IPS DF 19.7 (cell line): ENCODE results near the gene MYO1A.
"Not testable (repeated sequence)": the region's sequence is repeated elsewhere in the genome, so short reads cannot be mapped to it uniquely, and the experiment has no call there.

Source experiments
- DNase-seq: peaks from one replicate; pipeline ENCODE4 v3.0.0-alpha.2; 2013; ENCODE audit warnings: low read depth, low spot score

Gene MYO1A

GRCh38 chr12:57087010-57087690, 37.2 kb upstream of the MYO1A start:
- no peak for DNase-seq

- no peak for DNase-seq
Observed at GRCh38 chr12:57086493-57087009, 36.6 kb upstream of the MYO1A start.

GRCh38 chr12:57085999-57086492, 36.1 kb upstream of the MYO1A start:
- DNase-seq = no peak

GRCh38 chr12:57080855-57081254, 30.9 kb upstream of the MYO1A start:
- no peak for DNase-seq

- no peak for DNase-seq
Observed at GRCh38 chr12:57079821-57080220, 29.9 kb upstream of the MYO1A start.

- peak; percentile 100 for DNase-seq
Observed at GRCh38 chr12:57078519-57079404, 28.8 kb upstream of the MYO1A start, which contains the start of gene NEMP1. Gene NEMP1, minus strand, starts transcription at chr12:57078791. Its CDS starts 46 bp downstream, at chr12:57078745.

- DNase-seq = not testable (repeated sequence)
Observed at GRCh38 chr12:57073566-57074450, 23.9 kb upstream of the MYO1A start.

GRCh38 chr12:57072661-57073060, 22.7 kb upstream of the MYO1A start:
- DNase-seq = no peak

- no peak for DNase-seq
Observed at GRCh38 chr12:57069523-57069922, 19.6 kb upstream of the MYO1A start.

GRCh38 chr12:57066245-57066644, 16.3 kb upstream of the MYO1A start:
- DNase-seq = no peak

GRCh38 chr12:57063991-57064685, 14.2 kb upstream of the MYO1A start:
- DNase-seq = no peak

- no peak for DNase-seq
Observed at GRCh38 chr12:57058454-57058853, 8.5 kb upstream of the MYO1A start.

- DNase-seq = no peak
Observed at GRCh38 chr12:57057067-57057751, 7.3 kb upstream of the MYO1A start.

- DNase-seq = no peak
Observed at GRCh38 chr12:57055824-57056223, 5.9 kb upstream of the MYO1A start.

- DNase-seq = not testable (repeated sequence)
Observed at GRCh38 chr12:57053901-57054300, 4.0 kb upstream of the MYO1A start.

- DNase-seq = not testable (repeated sequence)
Observed at GRCh38 chr12:57053146-57053545, 3.2 kb upstream of the MYO1A start.

- no peak for DNase-seq
Observed at GRCh38 chr12:57051011-57051410, 1.1 kb upstream of the MYO1A start.

GRCh38 chr12:57049119-57049446, 846 bp downstream of the MYO1A start:
- DNase-seq = no peak

GRCh38 chr12:57048423-57049118, 1.4 kb downstream of the MYO1A start:
- no peak for DNase-seq

- no peak for DNase-seq
Observed at GRCh38 chr12:57047981-57048380, 1.9 kb downstream of the MYO1A start.
